Smooth muscle cell (in vitro differentiated cells): ENCODE results near the gene HS6ST3. TPM values are rescaled to one million over a fixed set of nuclear protein-coding genes. Genes with fewer than 3 reads are reported as not detected.

ENCODE experiments used
- DNase-seq: peaks from one replicate; lab custom pipeline; 2025; ENCODE audit not compliant: unreplicated experiment; lab: John Stamatoyannopoulos, UW
- H2AFZ ChIP-seq: fragments of 200-600 bp; sonication (generic); 2 replicates; pipeline ENCODE4 v1.6.0; 2016; ENCODE audit warnings: antibody characterized with exemption, low read depth, mild to moderate bottlenecking
- H3F3A ChIP-seq: fragments of 200-600 bp; sonication (generic); 2 replicates; pipeline ENCODE4 v1.6.0; 2017; ENCODE audit warnings: antibody characterized with exemption, low read depth
- H3K27ac ChIP-seq: fragments of 200-600 bp; sonication (generic); 2 replicates; pipeline ENCODE4 v1.5.1; 2016; ENCODE audit warnings: low read depth, mild to moderate bottlenecking
- H3K27me3 ChIP-seq: fragments of 200-600 bp; sonication (generic); 2 replicates; pipeline ENCODE4 v1.6.1; 2016; ENCODE audit warnings: low read depth, mild to moderate bottlenecking
- H3K36me3 ChIP-seq: fragments of 200-600 bp; sonication (generic); 2 replicates; pipeline ENCODE4 v1.5.1; 2016; ENCODE audit warnings: low read depth
- H3K4me1 ChIP-seq: fragments of 200-600 bp; sonication (generic); 2 replicates; pipeline ENCODE4 v1.5.1; 2016; ENCODE audit warnings: low read depth
- H3K4me2 ChIP-seq: fragments of 200-600 bp; sonication (generic); 2 replicates; pipeline ENCODE4 v1.6.0; 2016; ENCODE audit warnings: mild to moderate bottlenecking
- H3K4me3 ChIP-seq: fragments of 200-600 bp; sonication (generic); 2 replicates; pipeline ENCODE4 v1.5.1; 2016; ENCODE audit warnings: mild to moderate bottlenecking
- H3K79me2 ChIP-seq: fragments of 200-600 bp; sonication (generic); 2 replicates; pipeline ENCODE4 v1.6.0; 2016; ENCODE audit warnings: low read depth, mild to moderate bottlenecking
- H3K9ac ChIP-seq: fragments of 200-600 bp; sonication (generic); 2 replicates; pipeline ENCODE4 v1.6.0; 2016; ENCODE audit warnings: low read depth
- H3K9me3 ChIP-seq: fragments of 200-600 bp; sonication (generic); replicated peaks from 2 replicates; pipeline ENCODE4 v1.5.1; 2016; ENCODE audit warnings: low read depth
- H4K20me1 ChIP-seq: fragments of 200-600 bp; sonication (generic); 2 replicates; pipeline ENCODE4 v1.6.0; 2016; ENCODE audit warnings: low read depth
- WGBS: methylation state at CpG from one replicate; pipeline ENCODE4 v1.1.7; 2016; ENCODE audit warnings: low lambda C conversion rate; 5-methylcytosine and 5-hydroxymethylcytosine counted together
- polyA plus RNA-seq: library from polyadenylated mRNA; unstranded; fragments of >200 nt; fragmentation: Nextera tagmentation; extraction: Ambion mirVana; gene quantifications from 2 replicates; pipeline ENCODE4 v1.2.1, GENCODE V29; 2016
- total RNA-seq: library from RNA; depleted of rRNA; stranded (reverse); fragments of >200 nt; gene quantifications from 2 replicates; pipeline ENCODE4 v1.2.3, GENCODE V29; 2014
- TF ChIP-seq, protein P1 (sequence below): fragments of 200-600 bp; sonication (generic); IDR thresholded peaks from 2 replicates; pipeline ENCODE4 v1.5.1; 2017; ENCODE audit warnings: borderline replicate concordance, mild to moderate bottlenecking, antibody characterized with exemption; ENCODE audit not compliant: insufficient read depth, poor library complexity, severe bottlenecking

Gene HS6ST3
- total and polyA plus RNA-seq, 2 experiments from 2014 or later = 0.09 TPM; not detected in 1

DNA sequence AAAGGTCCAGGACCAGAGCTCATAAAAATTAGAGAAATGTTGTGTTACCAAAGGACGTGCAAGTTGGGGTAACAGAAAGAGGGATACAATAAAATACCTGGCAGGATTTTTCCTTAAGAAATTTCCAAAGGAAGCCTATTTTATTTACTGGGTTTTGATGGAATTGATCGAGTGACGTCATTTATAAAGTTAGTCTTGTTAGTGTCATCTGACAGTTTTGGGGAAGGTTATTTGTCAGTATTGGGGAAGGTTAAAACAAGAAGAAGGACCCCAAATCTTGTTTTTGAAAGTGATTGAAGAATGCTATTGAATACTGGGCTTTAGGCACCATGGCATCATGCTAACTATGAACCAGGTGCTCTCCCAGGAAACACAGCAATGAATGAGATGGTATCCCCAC, 287.9 kb downstream of the HS6ST3 start:
- H2AFZ ChIP-seq = no peak overlapping the region
- H3K9ac ChIP-seq = no peak overlapping the region
- no peaks in the 10 kb centered on the region for H4K20me1 ChIP-seq
- H3F3A ChIP-seq = no peaks in the 10 kb centered on the region
- TF ChIP-seq, protein P1, sequence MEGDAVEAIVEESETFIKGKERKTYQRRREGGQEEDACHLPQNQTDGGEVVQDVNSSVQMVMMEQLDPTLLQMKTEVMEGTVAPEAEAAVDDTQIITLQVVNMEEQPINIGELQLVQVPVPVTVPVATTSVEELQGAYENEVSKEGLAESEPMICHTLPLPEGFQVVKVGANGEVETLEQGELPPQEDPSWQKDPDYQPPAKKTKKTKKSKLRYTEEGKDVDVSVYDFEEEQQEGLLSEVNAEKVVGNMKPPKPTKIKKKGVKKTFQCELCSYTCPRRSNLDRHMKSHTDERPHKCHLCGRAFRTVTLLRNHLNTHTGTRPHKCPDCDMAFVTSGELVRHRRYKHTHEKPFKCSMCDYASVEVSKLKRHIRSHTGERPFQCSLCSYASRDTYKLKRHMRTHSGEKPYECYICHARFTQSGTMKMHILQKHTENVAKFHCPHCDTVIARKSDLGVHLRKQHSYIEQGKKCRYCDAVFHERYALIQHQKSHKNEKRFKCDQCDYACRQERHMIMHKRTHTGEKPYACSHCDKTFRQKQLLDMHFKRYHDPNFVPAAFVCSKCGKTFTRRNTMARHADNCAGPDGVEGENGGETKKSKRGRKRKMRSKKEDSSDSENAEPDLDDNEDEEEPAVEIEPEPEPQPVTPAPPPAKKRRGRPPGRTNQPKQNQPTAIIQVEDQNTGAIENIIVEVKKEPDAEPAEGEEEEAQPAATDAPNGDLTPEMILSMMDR = no peak
- no peak overlapping the region for H3K27ac ChIP-seq
- no peaks in the 10 kb centered on the region for H3K9me3 ChIP-seq
- WGBS = 87% methylated on average over 3 of the region's 3 CpGs
- no peaks in the 10 kb centered on the region for H3K36me3 ChIP-seq
- no peaks in the 10 kb centered on the region for H3K4me1 ChIP-seq
- no peaks in the 10 kb centered on the region for H3K79me2 ChIP-seq
- DNase-seq = no peak
- no peaks in the 10 kb centered on the region for H3K27me3 ChIP-seq
- H3K4me3 ChIP-seq = no peak overlapping the region
- H3K4me2 ChIP-seq = no peak overlapping the region

DNA sequence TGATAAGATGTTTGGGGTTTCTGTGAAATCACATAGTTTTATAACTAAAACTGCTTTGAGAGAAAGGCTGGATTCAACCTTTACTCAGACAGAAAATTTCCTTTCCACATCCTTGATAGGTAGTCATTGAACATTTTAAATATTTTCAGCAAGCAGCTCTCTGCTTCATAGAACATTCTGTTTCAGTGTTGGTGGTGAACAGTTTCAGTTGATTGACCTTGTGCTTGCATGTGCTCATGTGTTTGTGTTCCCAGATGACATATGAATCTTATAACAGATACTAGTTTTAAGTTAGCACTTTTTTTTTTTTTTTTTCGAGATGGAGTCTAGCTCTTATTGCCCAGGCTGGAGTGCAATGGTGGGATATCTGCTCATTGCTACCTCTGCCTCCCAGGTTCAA, 290.1 kb downstream of the HS6ST3 start:
- DNase-seq = no peak
- no peaks in the 10 kb centered on the region for H3K9me3 ChIP-seq
- no peak overlapping the region for H2AFZ ChIP-seq
- no peaks in the 10 kb centered on the region for H3K36me3 ChIP-seq
- H3K4me3 ChIP-seq = no peak overlapping the region
- H3K4me1 ChIP-seq = no peaks in the 10 kb centered on the region
- H4K20me1 ChIP-seq = no peaks in the 10 kb centered on the region
- H3K27ac ChIP-seq = no peak overlapping the region
- no peaks in the 10 kb centered on the region for H3K79me2 ChIP-seq
- no peaks in the 10 kb centered on the region for H3K27me3 ChIP-seq
- TF ChIP-seq, protein P1 = no peak
- H3K4me2 ChIP-seq = no peak overlapping the region
- no peaks in the 10 kb centered on the region for H3F3A ChIP-seq
- no peak overlapping the region for H3K9ac ChIP-seq
- WGBS = 100% methylated on average over 1 of the region's 1 CpG

DNA sequence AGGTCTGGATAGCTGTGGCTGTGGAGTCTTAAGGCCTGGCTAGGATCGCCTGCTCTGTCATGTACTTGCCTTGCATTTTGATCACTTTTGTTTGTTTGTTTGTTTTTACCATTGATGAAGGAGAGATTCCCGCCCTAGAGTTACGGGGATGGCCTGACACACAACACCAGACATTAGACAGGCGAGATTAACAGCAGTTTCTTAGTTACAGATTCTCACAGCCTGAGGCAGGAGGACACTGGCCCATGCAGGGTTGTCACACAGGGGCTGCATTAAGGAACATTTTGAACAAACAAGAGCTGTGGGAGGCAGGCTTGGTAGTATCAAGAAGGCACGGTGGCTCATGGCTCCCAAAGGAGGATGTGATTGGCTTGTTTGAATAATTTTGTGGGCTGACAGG, 291.8 kb downstream of the HS6ST3 start:
- no peaks in the 10 kb centered on the region for H3K27me3 ChIP-seq
- H3K9ac ChIP-seq = no peak overlapping the region
- DNase-seq = no peak
- H3K4me1 ChIP-seq = no peaks in the 10 kb centered on the region
- no peaks in the 10 kb centered on the region for H3K79me2 ChIP-seq
- TF ChIP-seq, protein P1 = no peak
- 44% methylated on average over 5 of the region's 5 CpGs for WGBS
- no peak overlapping the region for H3K4me2 ChIP-seq
- H3K4me3 ChIP-seq = no peak overlapping the region
- no peaks in the 10 kb centered on the region for H3K9me3 ChIP-seq
- no peaks in the 10 kb centered on the region for H3K36me3 ChIP-seq
- no peak overlapping the region for H3K27ac ChIP-seq
- no peak overlapping the region for H2AFZ ChIP-seq
- no peaks in the 10 kb centered on the region for H4K20me1 ChIP-seq
- H3F3A ChIP-seq = no peaks in the 10 kb centered on the region

DNA sequence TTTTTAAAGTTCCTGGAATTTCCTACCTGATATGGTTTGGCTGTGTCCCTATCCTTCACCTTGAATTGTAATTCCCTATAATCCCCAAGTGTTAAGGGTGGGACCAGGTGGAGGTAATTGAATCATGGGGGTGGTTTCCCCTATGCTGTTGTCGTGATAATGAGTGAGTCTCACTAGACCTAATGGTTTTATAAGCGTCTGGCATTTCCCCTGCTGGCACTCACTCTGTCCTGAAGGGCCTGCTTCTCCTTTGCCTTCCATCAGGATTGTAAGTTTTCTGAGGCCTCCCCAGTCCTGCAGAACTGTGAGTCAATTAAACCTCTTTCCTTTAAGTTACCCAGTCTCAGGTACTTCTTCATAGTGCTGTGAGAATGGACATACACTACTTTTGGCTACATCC, 298.7 kb downstream of the HS6ST3 start:
- Histone ChIP-seq H3K4me1 (no peaks in the 10 kb centered on the region), H3K9ac (no peak overlapping the region), H3F3A (no peaks in the 10 kb centered on the region), H3K27me3 (no peaks in the 10 kb centered on the region), H3K4me3 (no peak overlapping the region), H3K9me3 (no peaks in the 10 kb centered on the region), H3K4me2 (no peak overlapping the region), H2AFZ (no peak overlapping the region), H3K36me3 (no peaks in the 10 kb centered on the region), H3K79me2 (no peaks in the 10 kb centered on the region), H3K27ac (no peak overlapping the region), H4K20me1 (no peaks in the 10 kb centered on the region)
- TF ChIP-seq, protein P1 = no peak
- WGBS = 24% methylated on average over 2 of the region's 2 CpGs
- DNase-seq = no peak
